Cardiac fibroblast (primary cell): Measurements from ENCODE around the gene PCSK5.
"Not testable (repeated sequence)": the region's sequence is repeated elsewhere in the genome, so short reads cannot be mapped to it uniquely, and the experiment has no call there.

Source experiments
- DNase-seq, 2 donors: peaks; one replicate each; pipeline versions ENCODE4 v3.0.0 to v3.0.0-alpha.2; 2010; ENCODE audit warnings: low read depth in 2 of 2
- H3K4me3 ChIP-seq, 2 donors: replicated peaks in 1 of 2; 1 replicate in 1 of 2; 2 replicates in 1 of 2; pipeline ENCODE4 v1.5.1; 2011; ENCODE audit warnings: low read depth in 2 of 2, low read length in 2 of 2, mild to moderate bottlenecking in 2 of 2, moderate library complexity in 1 of 2
- TF ChIP-seq, protein P1 (sequence below): IDR thresholded peaks from one replicate; pipeline ENCODE4 v1.5.1; 2011; ENCODE audit warnings: low read depth, mild to moderate bottlenecking, low read length, inconsistent platforms

PCSK5 gene

DNA sequence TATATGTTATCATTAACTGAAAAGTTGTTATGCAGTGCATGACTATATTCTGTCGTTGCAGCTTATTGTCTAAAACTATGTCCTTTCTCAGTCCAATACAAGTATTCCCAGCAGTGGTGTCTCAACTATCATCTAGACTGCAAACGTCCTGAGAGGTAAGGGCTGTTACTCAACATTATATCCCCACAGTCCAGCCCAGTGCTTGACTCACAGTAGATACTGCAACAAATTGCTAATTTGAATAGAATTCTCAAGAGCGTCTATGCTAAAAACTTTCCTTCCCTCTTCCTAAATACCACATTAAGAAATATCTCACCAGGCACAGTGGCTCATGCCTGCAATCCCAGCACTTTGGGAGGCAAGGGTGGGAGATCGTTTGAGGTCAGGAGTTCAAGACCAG is 37.7 kb upstream of the PCSK5 start:
- TF ChIP-seq, protein P1, sequence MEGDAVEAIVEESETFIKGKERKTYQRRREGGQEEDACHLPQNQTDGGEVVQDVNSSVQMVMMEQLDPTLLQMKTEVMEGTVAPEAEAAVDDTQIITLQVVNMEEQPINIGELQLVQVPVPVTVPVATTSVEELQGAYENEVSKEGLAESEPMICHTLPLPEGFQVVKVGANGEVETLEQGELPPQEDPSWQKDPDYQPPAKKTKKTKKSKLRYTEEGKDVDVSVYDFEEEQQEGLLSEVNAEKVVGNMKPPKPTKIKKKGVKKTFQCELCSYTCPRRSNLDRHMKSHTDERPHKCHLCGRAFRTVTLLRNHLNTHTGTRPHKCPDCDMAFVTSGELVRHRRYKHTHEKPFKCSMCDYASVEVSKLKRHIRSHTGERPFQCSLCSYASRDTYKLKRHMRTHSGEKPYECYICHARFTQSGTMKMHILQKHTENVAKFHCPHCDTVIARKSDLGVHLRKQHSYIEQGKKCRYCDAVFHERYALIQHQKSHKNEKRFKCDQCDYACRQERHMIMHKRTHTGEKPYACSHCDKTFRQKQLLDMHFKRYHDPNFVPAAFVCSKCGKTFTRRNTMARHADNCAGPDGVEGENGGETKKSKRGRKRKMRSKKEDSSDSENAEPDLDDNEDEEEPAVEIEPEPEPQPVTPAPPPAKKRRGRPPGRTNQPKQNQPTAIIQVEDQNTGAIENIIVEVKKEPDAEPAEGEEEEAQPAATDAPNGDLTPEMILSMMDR = no peak
- no peak overlapping the region for H3K4me3 ChIP-seq
- peak in 1 of 2 donors; percentile 21 for DNase-seq

DNA sequence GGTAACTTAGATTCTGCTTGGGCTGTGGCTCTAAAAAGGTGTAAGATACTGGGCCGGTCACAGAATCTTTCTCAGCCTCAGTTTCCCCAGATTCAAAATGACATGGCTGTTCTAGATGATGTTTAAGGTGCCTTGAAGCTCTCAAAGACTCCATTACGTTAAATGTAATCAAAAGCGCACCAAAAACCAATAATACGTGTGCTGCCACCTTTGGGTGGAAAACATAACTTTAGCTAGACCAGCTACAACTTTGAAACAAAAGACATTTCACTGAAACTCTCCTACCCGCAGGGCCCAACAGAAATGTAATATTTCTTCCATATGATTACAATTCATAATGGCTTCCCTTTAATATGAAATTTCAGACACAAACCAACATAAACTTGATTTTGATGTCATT is 35.0 kb upstream of the PCSK5 start:
- peak; percentile 5 to 53 for DNase-seq
- no peak overlapping the region for H3K4me3 ChIP-seq
- TF ChIP-seq, protein P1 = peak; percentile 38

DNA sequence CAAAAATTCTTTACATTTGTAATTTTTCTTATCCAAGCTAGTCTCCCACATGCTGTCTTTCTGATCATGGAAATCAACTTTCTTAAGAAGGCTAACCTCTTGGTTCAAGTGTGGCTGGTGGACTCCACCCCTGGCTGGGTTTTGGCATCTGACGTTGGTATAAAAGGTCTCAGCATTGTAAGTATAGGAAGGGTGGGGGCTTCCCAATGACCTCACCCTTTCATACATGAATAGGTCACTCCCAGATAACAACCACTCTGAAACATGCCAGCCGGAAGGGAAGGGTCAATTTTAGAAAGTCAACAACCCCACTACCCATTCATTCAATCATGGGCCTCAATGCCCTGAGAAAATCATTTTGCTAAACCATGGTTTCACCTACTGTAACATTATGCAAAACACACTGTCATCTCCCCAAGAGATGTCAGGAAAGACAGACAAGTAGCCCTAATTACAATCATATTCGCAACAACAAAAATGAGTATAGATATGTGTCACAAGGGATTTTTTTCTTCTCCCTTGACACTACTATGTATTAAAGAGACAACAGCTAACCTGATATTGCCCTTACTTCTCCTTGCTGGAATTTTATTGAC is 31.9 kb upstream of the PCSK5 start:
- TF ChIP-seq, protein P1 = no peak
- DNase-seq = no peak
- H3K4me3 ChIP-seq = no peak overlapping the region

DNA sequence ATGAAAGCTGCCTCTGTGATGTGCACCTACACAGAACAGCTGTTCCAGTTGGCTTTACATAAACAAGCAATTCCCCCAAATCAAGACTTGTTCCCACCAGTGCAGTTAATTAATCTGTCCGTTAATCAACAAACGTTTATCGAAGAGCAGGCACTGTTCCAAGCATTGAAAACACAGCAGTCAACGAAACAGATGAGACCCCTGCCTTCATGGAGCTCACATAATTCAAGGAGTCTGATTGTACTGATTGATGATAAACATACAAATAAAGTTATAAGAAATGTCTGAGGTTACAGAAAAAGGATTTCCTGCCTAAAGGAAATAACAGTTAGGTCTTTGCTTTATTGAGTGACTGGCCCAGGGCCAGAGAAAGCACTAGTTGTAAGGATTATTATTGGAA is 26.2 kb upstream of the PCSK5 start:
- no peak for DNase-seq
- no peak overlapping the region for H3K4me3 ChIP-seq
- TF ChIP-seq, protein P1 = no peak

DNA sequence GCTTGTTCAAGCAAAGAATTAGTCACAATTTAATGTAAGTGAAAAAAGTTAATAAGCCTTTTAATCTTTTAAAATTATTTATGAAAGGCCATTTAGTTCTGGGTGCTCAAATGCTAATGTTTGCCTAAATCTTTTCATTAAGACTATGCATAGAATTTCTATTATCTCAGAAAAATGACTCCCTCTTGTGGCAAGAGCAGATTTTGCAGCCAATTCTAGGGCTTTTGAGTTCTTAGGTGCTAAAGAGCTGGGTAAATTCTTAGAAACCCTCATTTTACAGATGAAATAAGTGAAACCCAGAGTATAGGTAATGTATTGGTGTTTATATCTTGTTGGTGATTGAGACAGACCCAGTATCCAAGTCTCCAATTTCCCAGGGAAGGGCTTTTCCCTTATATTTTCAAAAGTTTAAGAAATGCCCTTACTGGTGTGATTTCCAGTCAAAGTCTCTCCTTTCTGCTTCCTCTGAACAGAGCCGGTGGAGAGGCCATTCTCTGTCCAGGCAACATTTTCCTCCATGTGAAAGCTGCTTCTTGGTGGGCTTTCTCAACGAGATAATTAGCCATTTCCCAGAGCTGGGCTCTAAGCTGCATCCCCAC is 24.1 kb upstream of the PCSK5 start:
- no peak overlapping the region for H3K4me3 ChIP-seq
- peak; percentile 67 to 76 for DNase-seq
- TF ChIP-seq, protein P1 = peak; percentile 67

DNA sequence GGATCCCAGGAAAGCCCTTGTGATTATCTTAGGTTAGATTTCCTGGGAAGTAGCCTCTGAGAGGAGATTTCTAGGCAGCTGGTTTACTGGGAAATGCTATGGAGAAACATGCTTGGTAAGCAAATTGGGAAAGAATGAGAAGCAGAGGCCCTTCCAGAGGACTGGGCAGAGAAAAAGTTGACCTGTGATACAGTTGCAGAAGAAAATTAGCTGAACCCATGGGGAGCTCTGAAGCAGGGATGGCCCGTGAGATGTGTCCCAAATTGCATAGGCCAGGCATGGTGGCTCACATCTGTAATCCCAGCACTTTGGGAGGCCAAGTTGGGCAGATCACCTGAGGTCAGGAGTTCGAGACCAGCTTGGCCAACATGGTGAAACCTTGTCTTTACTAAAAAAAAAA is 21.9 kb upstream of the PCSK5 start:
- H3K4me3 ChIP-seq, DNase-seq: not testable (repeated sequence)

DNA sequence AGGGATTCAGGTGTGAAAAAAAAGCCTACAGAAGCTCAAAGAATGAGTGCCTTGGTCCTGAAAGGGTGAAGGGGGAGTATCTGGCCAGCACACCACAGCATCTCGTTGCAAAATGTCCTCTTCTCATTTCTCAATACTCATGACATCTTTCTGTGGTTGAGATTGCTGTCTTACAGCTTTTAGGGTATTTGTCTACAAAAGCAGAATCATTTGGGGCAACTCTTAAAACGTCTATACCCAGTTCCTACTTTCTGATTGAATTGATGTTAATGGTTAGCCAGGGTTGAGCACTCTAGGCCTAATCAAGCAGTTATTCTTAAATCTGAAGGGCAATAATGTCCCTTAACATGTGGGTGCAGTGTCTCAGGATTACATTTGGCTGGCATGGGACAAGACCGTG is 21.2 kb upstream of the PCSK5 start:
- TF ChIP-seq, protein P1 = no peak
- peak in 1 of 2 donors; percentile 17 for DNase-seq
- no peak overlapping the region for H3K4me3 ChIP-seq
